Mucosa of descending colon (tissue), 3 donors: Measurements from ENCODE around the gene SLC22A31. TPM values are rescaled to one million over a fixed set of nuclear protein-coding genes. Genes with fewer than 3 reads are reported as not detected.

Experiments
- ATAC-seq: fragments of 200-7000 bp; cut with Tn5 transposase; one replicate; pipeline ENCODE4 v1.9.1; 2020; ENCODE audit warnings: mild to moderate bottlenecking, moderate library complexity
- DNase-seq, 3 donors: peaks; one replicate each; pipeline ENCODE4 v3.0.0-alpha.2; 2020
- H3K36me3 ChIP-seq: fragments of 200-600 bp; one replicate; pipeline ENCODE4 v1.8.0; 2021; ENCODE audit warnings: low read depth, mild to moderate bottlenecking
- H3K4me1 ChIP-seq: fragments of 200-600 bp; one replicate; pipeline ENCODE4 v1.8.0; 2021; ENCODE audit warnings: low read depth, mild to moderate bottlenecking
- H3K4me3 ChIP-seq: fragments of 200-600 bp; one replicate; pipeline ENCODE4 v1.8.0; 2021; ENCODE audit warnings: mild to moderate bottlenecking
- H3K9me3 ChIP-seq: fragments of 200-600 bp; one replicate; pipeline ENCODE4 v1.8.0; 2021; ENCODE audit warnings: mild to moderate bottlenecking
- CTCF ChIP-seq: fragments of 200-600 bp; IDR thresholded peaks from one replicate; pipeline ENCODE4 v1.8.0; 2022; ENCODE audit warnings: antibody characterized with exemption, mild to moderate bottlenecking
- intact Hi-C, 2 donors: fragments of 100-400 bp; cut with DNase I in 1 of 2; cut with micrococcal nuclease in 1 of 2; formaldehyde crosslinking; loops; one replicate each; pipeline versions ENCODE4 v1.11.0 to v1.11.1; 2022; cut with DNase I, micrococcal nuclease
- total RNA-seq, 3 donors: library from RNA; stranded (reverse); fragmentation: NEBNext Ultra II Directional in 2 of 3; extraction: Animal tissue kit (Norgen Biotek cat#: 25700) in 2 of 3; gene quantifications; one replicate each; pipeline versions ENCODE4 v1.2.1 to v1.2.4, GENCODE V29; 2021 to 2023
- donor health status: DM: no; HTN: no; CAD: no; lungs with moderate emphysema.
- donor health status: DM: no; HTN: no; CAD: no.
- donor health status: DM: no; HTN: yes; CAD: no.

SLC22A31 gene
- total RNA-seq, 3 donors from 2014 or later: 0.35 to 1.8 (median 1.1) TPM

- no peak overlapping the region for H3K4me3 ChIP-seq
- no peak for ATAC-seq
- no peak for TF ChIP-seq CTCF
- no peaks in the 10 kb centered on the region for H3K36me3 ChIP-seq
- no peaks in the 10 kb centered on the region for H3K9me3 ChIP-seq
- intact Hi-C loops: no loop called here
- DNase-seq: no peak
- H3K4me1 ChIP-seq: peaks cover 10% of the 10 kb centered on the region
Measured at GRCh38 chr16:89175280-89176146, 24.8 kb downstream of the SLC22A31 start.

- Histone ChIP-seq H3K4me1 (peaks cover 10% of the 10 kb centered on the region), H3K36me3 (no peaks in the 10 kb centered on the region), H3K9me3 (no peaks in the 10 kb centered on the region), H3K4me3 (no peak overlapping the region)
- intact Hi-C loops: no loop called here
- ATAC-seq (no peak), DNase-seq (no peak)
- TF ChIP-seq CTCF: no peak
Measured at GRCh38 chr16:89174877-89175276, 25.5 kb downstream of the SLC22A31 start.

- H3K4me3 ChIP-seq: no peak overlapping the region
- intact Hi-C loops: no loop called here
- no peak for DNase-seq
- no peaks in the 10 kb centered on the region for H3K36me3 ChIP-seq
- peaks cover 10% of the 10 kb centered on the region for H3K4me1 ChIP-seq
- no peaks in the 10 kb centered on the region for H3K9me3 ChIP-seq
- no peak for ATAC-seq
- TF ChIP-seq CTCF: no peak
Measured at GRCh38 chr16:89174055-89174827, 26.1 kb downstream of the SLC22A31 start.

GRCh38 chr16:89173174-89173921 lies 27.0 kb downstream of the SLC22A31 start:
- TF ChIP-seq CTCF: no peak
- H3K4me1 ChIP-seq: peaks cover 10% of the 10 kb centered on the region
- no peak overlapping the region for H3K4me3 ChIP-seq
- ATAC-seq (no peak), DNase-seq (no peak)
- H3K36me3 ChIP-seq: no peaks in the 10 kb centered on the region
- intact Hi-C loops: no loop called here
- H3K9me3 ChIP-seq: no peaks in the 10 kb centered on the region

GRCh38 chr16:89172528-89173173 lies 27.7 kb downstream of the SLC22A31 start:
- Histone ChIP-seq H3K4me3 (no peak overlapping the region), H3K36me3 (no peaks in the 10 kb centered on the region), H3K4me1 (peaks cover 10% of the 10 kb centered on the region), H3K9me3 (no peaks in the 10 kb centered on the region)
- intact Hi-C loops: no loop called here
- TF ChIP-seq CTCF: no peak
- no peak for ATAC-seq
- no peak for DNase-seq
